HCT116 (cell line): ENCODE measurements around the gene TPP1.

Experiments used
- CTCF ChIP-seq, 3 experiments: fragments of 200-600 bp in 1 of 3; sonication (generic) in 1 of 3; IDR thresholded peaks in 2 of 3; conservative IDR thresholded peaks in 1 of 3; 2 replicates each; pipeline ENCODE4 v1.5.1; 2012 to 2017; ENCODE audit warnings: low read depth in 2 of 3, low read length in 2 of 3, antibody characterized with exemption in 1 of 3, borderline replicate concordance in 1 of 3, control low read depth in 1 of 3, mild to moderate bottlenecking in 1 of 3, mixed read lengths in 1 of 3, mixed run types in 1 of 3, moderate library complexity in 1 of 3; ENCODE audit not compliant: insufficient read depth in 1 of 3
- EGR1 ChIP-seq: IDR thresholded peaks from 2 replicates; pipeline ENCODE4 v1.6.1; 2012; ENCODE audit warnings: low read depth
- MAX ChIP-seq: IDR thresholded peaks from 2 replicates; pipeline ENCODE4 v1.6.1; 2012
- POLR2AphosphoS5 ChIP-seq: IDR thresholded peaks from 2 replicates; pipeline ENCODE4 v1.6.1; 2011; ENCODE audit warnings: mild to moderate bottlenecking, low read depth, low read length, moderate library complexity
- RAD21 ChIP-seq: IDR thresholded peaks from 2 replicates; pipeline ENCODE4 v1.6.1; 2012; ENCODE audit warnings: low read depth, mild to moderate bottlenecking
- SP1 ChIP-seq: IDR thresholded peaks from 2 replicates; pipeline ENCODE4 v1.6.1; 2012; ENCODE audit warnings: low read depth
- YY1 ChIP-seq: IDR thresholded peaks from 2 replicates; pipeline ENCODE4 v1.6.1; 2011; ENCODE audit warnings: low read length, low read depth, moderate library complexity, mild to moderate bottlenecking; ENCODE audit not compliant: insufficient replicate concordance; ENCODE audit errors: extremely low read depth

- TF ChIP-seq SP1, result no peak
- no peak for TF ChIP-seq CTCF (IDR thresholded peaks at IDR 0.05 in 2 of 3, conservative IDR thresholded peaks at IDR 0.05 in 1 of 3; ENCODE audit: borderline replicate concordance in 1 of 3, insufficient read depth in 1 of 3, low read depth in 2 of 3, low read length in 2 of 3)
- TF ChIP-seq YY1, result no peak
- TF ChIP-seq POLR2AphosphoS5, result no peak
- no peak for TF ChIP-seq RAD21
- TF ChIP-seq EGR1, result no peak
- TF ChIP-seq MAX, result no peak
Observed at GRCh38 chr11:6666302-6667183, 47.3 kb upstream of the TPP1 start.
